KMS-11 (cell line): ENCODE data around the gene TMPRSS13.

Source experiments
- H2AFZ ChIP-seq: fragments of 200-600 bp; sonication (generic); 2 replicates; pipeline ENCODE4 v1.6.1; 2016; ENCODE audit warnings: antibody characterized with exemption, mixed run types, low read depth
- H3K27ac ChIP-seq: fragments of 200-600 bp; sonication (generic); 2 replicates; pipeline ENCODE4 v1.6.1; 2016; ENCODE audit warnings: mild to moderate bottlenecking, mixed run types
- H3K27me3 ChIP-seq: fragments of 200-600 bp; sonication (generic); 2 replicates; pipeline ENCODE4 v1.6.1; 2017; ENCODE audit warnings: mild to moderate bottlenecking, low read depth, mixed run types, moderate library complexity; ENCODE audit not compliant: insufficient read depth
- H3K36me3 ChIP-seq: fragments of 200-600 bp; sonication (generic); 2 replicates; pipeline ENCODE4 v1.6.1; 2017; ENCODE audit warnings: mild to moderate bottlenecking, mixed run types; ENCODE audit not compliant: insufficient read depth
- H3K4me1 ChIP-seq: fragments of 200-600 bp; sonication (generic); 2 replicates; pipeline ENCODE4 v1.6.1; 2016; ENCODE audit warnings: mild to moderate bottlenecking, low read depth, mixed run types; ENCODE audit not compliant: poor library complexity, severe bottlenecking
- H3K4me2 ChIP-seq: fragments of 200-600 bp; sonication (generic); 2 replicates; pipeline ENCODE4 v1.7.0; 2016; ENCODE audit warnings: mild to moderate bottlenecking, mixed run types
- H3K4me3 ChIP-seq: fragments of 200-600 bp; sonication (generic); IDR thresholded peaks from 2 replicates; pipeline ENCODE4 v1.6.1; 2017; ENCODE audit warnings: low read depth, low read length, mixed read lengths; ENCODE audit not compliant: insufficient read depth
- H3K79me2 ChIP-seq: fragments of 200-600 bp; sonication (generic); 2 replicates; pipeline ENCODE4 v1.6.1; 2016; ENCODE audit warnings: low read depth, mixed run types; ENCODE audit not compliant: insufficient read depth
- H3K9ac ChIP-seq: fragments of 200-600 bp; sonication (generic); 2 replicates; pipeline ENCODE4 v1.6.1; 2016; ENCODE audit warnings: mild to moderate bottlenecking, mixed run types
- H4K20me1 ChIP-seq: fragments of 200-600 bp; sonication (generic); 2 replicates; pipeline ENCODE4 v1.6.1; 2016; ENCODE audit warnings: mild to moderate bottlenecking, mixed run types; ENCODE audit not compliant: insufficient read depth
- TF ChIP-seq, protein P1 (sequence below): fragments of 200-600 bp; sonication (generic); conservative IDR thresholded peaks from 2 replicates; pipeline ENCODE4 v1.6.1; 2017; ENCODE audit warnings: low read depth, mild to moderate bottlenecking, antibody characterized with exemption, low read length, moderate library complexity, mixed read lengths

TMPRSS13 gene

DNA sequence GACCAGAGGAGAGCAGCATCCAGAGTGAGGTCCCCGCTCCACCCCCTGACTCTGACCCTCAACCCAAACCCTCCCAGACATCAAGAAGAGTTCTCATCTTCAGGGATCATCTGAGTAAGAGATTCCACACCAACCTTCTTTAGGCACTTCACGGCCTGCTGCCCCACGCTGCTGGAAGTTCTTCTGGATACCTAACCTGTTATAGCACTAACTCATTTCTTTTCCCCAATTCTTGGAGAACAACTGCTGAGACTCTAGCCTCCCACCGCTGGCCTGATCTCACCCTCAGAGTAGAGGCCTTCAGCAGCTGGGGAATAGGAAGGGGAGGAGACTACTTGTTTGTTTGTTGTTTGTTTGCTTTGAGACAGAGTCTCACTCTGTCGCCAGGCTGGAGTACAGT, 7.3 kb downstream of the TMPRSS13 start:
- Histone ChIP-seq H4K20me1 (no peaks in the 10 kb centered on the region), H3K4me3 (no peak overlapping the region), H3K36me3 (no peaks in the 10 kb centered on the region), H2AFZ (no peak overlapping the region), H3K4me2 (no peak overlapping the region), H3K4me1 (no peaks in the 10 kb centered on the region), H3K27ac (no peak overlapping the region), H3K79me2 (no peaks in the 10 kb centered on the region), H3K27me3 (no peaks in the 10 kb centered on the region), H3K9ac (no peak overlapping the region)
- TF ChIP-seq, protein P1, sequence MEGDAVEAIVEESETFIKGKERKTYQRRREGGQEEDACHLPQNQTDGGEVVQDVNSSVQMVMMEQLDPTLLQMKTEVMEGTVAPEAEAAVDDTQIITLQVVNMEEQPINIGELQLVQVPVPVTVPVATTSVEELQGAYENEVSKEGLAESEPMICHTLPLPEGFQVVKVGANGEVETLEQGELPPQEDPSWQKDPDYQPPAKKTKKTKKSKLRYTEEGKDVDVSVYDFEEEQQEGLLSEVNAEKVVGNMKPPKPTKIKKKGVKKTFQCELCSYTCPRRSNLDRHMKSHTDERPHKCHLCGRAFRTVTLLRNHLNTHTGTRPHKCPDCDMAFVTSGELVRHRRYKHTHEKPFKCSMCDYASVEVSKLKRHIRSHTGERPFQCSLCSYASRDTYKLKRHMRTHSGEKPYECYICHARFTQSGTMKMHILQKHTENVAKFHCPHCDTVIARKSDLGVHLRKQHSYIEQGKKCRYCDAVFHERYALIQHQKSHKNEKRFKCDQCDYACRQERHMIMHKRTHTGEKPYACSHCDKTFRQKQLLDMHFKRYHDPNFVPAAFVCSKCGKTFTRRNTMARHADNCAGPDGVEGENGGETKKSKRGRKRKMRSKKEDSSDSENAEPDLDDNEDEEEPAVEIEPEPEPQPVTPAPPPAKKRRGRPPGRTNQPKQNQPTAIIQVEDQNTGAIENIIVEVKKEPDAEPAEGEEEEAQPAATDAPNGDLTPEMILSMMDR: no peak

DNA sequence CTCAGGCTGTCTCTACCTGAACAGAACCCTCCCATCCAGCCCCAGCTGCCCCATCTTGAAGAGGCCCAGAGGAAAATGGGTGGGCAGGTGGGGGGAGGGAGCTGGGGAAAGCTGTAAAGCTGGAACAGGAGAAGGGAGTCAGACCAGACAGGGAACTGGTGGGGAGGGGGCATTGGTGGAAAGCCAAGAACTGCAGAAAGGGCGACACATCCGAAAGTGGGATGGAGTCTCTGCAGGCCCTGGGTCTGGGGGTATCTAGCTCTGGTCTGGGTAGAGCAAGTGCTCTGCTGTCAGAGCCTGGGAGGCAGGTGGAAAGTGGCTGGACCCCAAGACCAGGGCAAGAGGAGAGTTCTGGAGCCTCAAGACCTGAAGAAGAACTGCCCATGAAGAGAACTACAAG, 7.7 kb downstream of the TMPRSS13 start:
- H3K4me1 ChIP-seq: no peaks in the 10 kb centered on the region
- TF ChIP-seq, protein P1: no peak
- no peak overlapping the region for H3K27ac ChIP-seq
- no peak overlapping the region for H3K4me3 ChIP-seq
- no peak overlapping the region for H2AFZ ChIP-seq
- no peak overlapping the region for H3K9ac ChIP-seq
- no peaks in the 10 kb centered on the region for H3K36me3 ChIP-seq
- H3K79me2 ChIP-seq: no peaks in the 10 kb centered on the region
- no peaks in the 10 kb centered on the region for H3K27me3 ChIP-seq
- H3K4me2 ChIP-seq: no peak overlapping the region
- H4K20me1 ChIP-seq: no peaks in the 10 kb centered on the region

DNA sequence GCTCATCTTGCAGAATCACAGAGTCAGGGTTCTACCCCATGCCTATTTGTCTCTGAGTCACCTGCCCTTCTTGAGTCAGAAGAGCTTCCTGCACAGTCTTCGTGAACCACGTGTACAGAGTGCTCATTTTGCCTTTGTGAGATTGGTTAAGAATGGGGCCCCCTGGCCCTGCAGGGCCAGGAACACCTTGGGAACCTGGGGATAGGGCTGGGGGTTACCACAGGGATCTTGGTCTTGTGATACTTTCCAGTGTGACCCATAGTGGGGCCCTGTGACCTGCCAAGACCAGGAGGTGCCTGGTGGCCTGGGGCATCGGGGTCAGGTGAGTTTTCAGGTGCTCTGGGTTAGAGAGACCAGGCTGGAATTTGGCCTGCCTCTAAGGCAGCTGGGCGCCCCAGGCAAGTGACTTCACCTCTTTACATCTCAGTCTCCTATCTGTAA, 9.4 kb downstream of the TMPRSS13 start:
- Histone ChIP-seq H3K9ac (no peak overlapping the region), H2AFZ (no peak overlapping the region), H3K27ac (no peak overlapping the region), H3K4me1 (no peaks in the 10 kb centered on the region), H3K4me2 (no peak overlapping the region), H3K27me3 (no peaks in the 10 kb centered on the region), H4K20me1 (no peaks in the 10 kb centered on the region), H3K79me2 (no peaks in the 10 kb centered on the region), H3K36me3 (no peaks in the 10 kb centered on the region), H3K4me3 (no peak overlapping the region)
- TF ChIP-seq, protein P1: no peak

DNA sequence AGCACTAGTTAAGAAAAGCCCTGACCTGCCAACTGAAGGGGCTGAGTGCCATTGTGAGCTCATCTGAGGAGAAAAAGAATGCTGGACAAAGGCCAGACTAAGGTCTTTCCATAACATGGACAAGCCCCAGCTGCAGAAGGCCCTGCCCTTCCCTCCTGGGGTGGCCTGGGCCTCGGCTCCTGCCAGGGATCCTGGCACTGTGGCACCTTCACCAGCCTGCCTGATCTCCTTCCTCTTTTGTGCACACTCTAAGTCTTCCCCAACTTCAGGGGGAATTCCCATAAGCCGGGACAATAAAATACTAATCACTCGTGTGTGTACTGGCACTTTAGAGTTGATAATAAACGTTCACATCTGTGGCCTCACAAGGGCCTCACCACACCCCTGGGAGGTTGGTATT, 9.9 kb downstream of the TMPRSS13 start:
- Histone ChIP-seq H3K9ac (no peak overlapping the region), H3K27ac (no peak overlapping the region), H3K36me3 (no peaks in the 10 kb centered on the region), H3K27me3 (no peaks in the 10 kb centered on the region), H3K4me1 (no peaks in the 10 kb centered on the region), H3K4me2 (no peak overlapping the region), H3K4me3 (no peak overlapping the region), H3K79me2 (no peaks in the 10 kb centered on the region), H4K20me1 (no peaks in the 10 kb centered on the region), H2AFZ (no peak overlapping the region)
- TF ChIP-seq, protein P1: no peak
